ENCODE data around the gene SAP25.

The SAP25 gene

GRCh38 chr7:100603726-100604027 is 30.0 kb upstream of the SAP25 start:
- H3K27ac Mint-ChIP-seq, result no peak overlapping the region
- no peaks in the 10 kb centered on the region for H3K27me3 Mint-ChIP-seq
- H3K4me3 Mint-ChIP-seq, result peak overlapping the region; percentile 78
- no peaks in the 10 kb centered on the region for H3K36me3 Mint-ChIP-seq
- peaks cover 17% of the 10 kb centered on the region for H3K4me1 Mint-ChIP-seq (ENCODE audit: low read depth)
- H3K9me3 Mint-ChIP-seq (ENCODE audit: low read depth), result no peaks in the 10 kb centered on the region

- H3K27me3 Mint-ChIP-seq, result no peaks in the 10 kb centered on the region
Observed at GRCh38 chr7:100602889-100603725, 29.4 kb upstream of the SAP25 start.

GRCh38 chr7:100600730-100601038 is 27.0 kb upstream of the SAP25 start:
- no peak overlapping the region for H3K4me3 Mint-ChIP-seq
- H3K36me3 Mint-ChIP-seq, result no peaks in the 10 kb centered on the region
- H3K9me3 Mint-ChIP-seq (ENCODE audit: low read depth), result no peaks in the 10 kb centered on the region
- H3K4me1 Mint-ChIP-seq (ENCODE audit: low read depth), result peaks cover 15% of the 10 kb centered on the region
- no peaks in the 10 kb centered on the region for H3K27me3 Mint-ChIP-seq
- H3K27ac Mint-ChIP-seq, result no peak overlapping the region

More at GRCh38 chr7:100602889-100603725, 29.4 kb upstream of the SAP25 start:
- Mint-ChIP-seq H3K4me1 (ENCODE audit: low read depth) (peaks cover 17% of the 10 kb centered on the region), H3K27ac (no peak overlapping the region), H3K36me3 (no peaks in the 10 kb centered on the region), H3K4me3 (peak overlapping the region; percentile 78), H3K9me3 (ENCODE audit: low read depth) (no peaks in the 10 kb centered on the region)

GRCh38 chr7:100599911-100600729 is 26.4 kb upstream of the SAP25 start:
- H3K4me1 Mint-ChIP-seq (ENCODE audit: low read depth), result peaks cover 12% of the 10 kb centered on the region
- H3K9me3 Mint-ChIP-seq (ENCODE audit: low read depth), result no peaks in the 10 kb centered on the region
- no peaks in the 10 kb centered on the region for H3K36me3 Mint-ChIP-seq
- no peak overlapping the region for H3K4me3 Mint-ChIP-seq
- H3K27me3 Mint-ChIP-seq, result no peaks in the 10 kb centered on the region
- no peak overlapping the region for H3K27ac Mint-ChIP-seq

GRCh38 chr7:100598425-100598824 is 24.7 kb upstream of the SAP25 start:
- Mint-ChIP-seq H3K36me3 (no peaks in the 10 kb centered on the region), H3K27me3 (no peaks in the 10 kb centered on the region), H3K27ac (no peak overlapping the region), H3K4me3 (no peak overlapping the region), H3K9me3 (ENCODE audit: low read depth) (no peaks in the 10 kb centered on the region), H3K4me1 (ENCODE audit: low read depth) (peaks cover 3% of the 10 kb centered on the region)

- Mint-ChIP-seq H3K4me3 (no peak overlapping the region), H3K36me3 (no peaks in the 10 kb centered on the region), H3K27me3 (peaks cover 3% of the 10 kb centered on the region), H3K4me1 (ENCODE audit: low read depth) (no peaks in the 10 kb centered on the region), H3K27ac (no peak overlapping the region), H3K9me3 (ENCODE audit: low read depth) (no peaks in the 10 kb centered on the region)
Observed at GRCh38 chr7:100595188-100595587, 21.5 kb upstream of the SAP25 start.

GRCh38 chr7:100591596-100591995 is 17.9 kb upstream of the SAP25 start:
- H3K27me3 Mint-ChIP-seq, result peaks cover 3% of the 10 kb centered on the region
- H3K4me1 Mint-ChIP-seq (ENCODE audit: low read depth), result peaks cover 5% of the 10 kb centered on the region
- H3K27ac Mint-ChIP-seq, result no peak overlapping the region
- no peaks in the 10 kb centered on the region for H3K36me3 Mint-ChIP-seq
- H3K4me3 Mint-ChIP-seq, result no peak overlapping the region
- no peaks in the 10 kb centered on the region for H3K9me3 Mint-ChIP-seq (ENCODE audit: low read depth)

GRCh38 chr7:100590077-100590737 is 16.5 kb upstream of the SAP25 start:
- H3K4me3 Mint-ChIP-seq, result no peak overlapping the region

GRCh38 chr7:100589341-100589947 is 15.7 kb upstream of the SAP25 start:
- peaks cover 3% of the 10 kb centered on the region for H3K27me3 Mint-ChIP-seq
- no peak overlapping the region for H3K4me3 Mint-ChIP-seq
- no peak overlapping the region for H3K27ac Mint-ChIP-seq
- H3K9me3 Mint-ChIP-seq (ENCODE audit: low read depth), result no peaks in the 10 kb centered on the region
- H3K36me3 Mint-ChIP-seq, result no peaks in the 10 kb centered on the region
- H3K4me1 Mint-ChIP-seq (ENCODE audit: low read depth), result peaks cover 15% of the 10 kb centered on the region

More at GRCh38 chr7:100590077-100590737, 16.5 kb upstream of the SAP25 start:
- peaks cover 9% of the 10 kb centered on the region for H3K4me1 Mint-ChIP-seq (ENCODE audit: low read depth)
- no peaks in the 10 kb centered on the region for H3K36me3 Mint-ChIP-seq
- H3K9me3 Mint-ChIP-seq (ENCODE audit: low read depth), result no peaks in the 10 kb centered on the region
- H3K27ac Mint-ChIP-seq, result no peak overlapping the region
- H3K27me3 Mint-ChIP-seq, result peaks cover 3% of the 10 kb centered on the region

- peak overlapping the region; percentile 98 for H3K4me3 Mint-ChIP-seq
- no peaks in the 10 kb centered on the region for H3K36me3 Mint-ChIP-seq
- peaks cover 24% of the 10 kb centered on the region for H3K4me1 Mint-ChIP-seq (ENCODE audit: low read depth)
- peaks cover 3% of the 10 kb centered on the region for H3K27me3 Mint-ChIP-seq
- no peaks in the 10 kb centered on the region for H3K9me3 Mint-ChIP-seq (ENCODE audit: low read depth)
- H3K27ac Mint-ChIP-seq, result no peak overlapping the region
Observed at GRCh38 chr7:100588438-100588837, 14.7 kb upstream of the SAP25 start.

GRCh38 chr7:100586266-100587025 is 12.7 kb upstream of the SAP25 start, which contains the start of gene FBXO24:
FBXO24 (plus strand) TSS chr7:100586328; CDS start chr7:100586626, 298 bp downstream.
- H3K27me3 Mint-ChIP-seq, result peaks cover 3% of the 10 kb centered on the region
- peaks cover 41% of the 10 kb centered on the region for H3K4me1 Mint-ChIP-seq (ENCODE audit: low read depth)
- H3K36me3 Mint-ChIP-seq, result no peaks in the 10 kb centered on the region
- peak within 1 kb of the TSS; percentile 98 for H3K4me3 Mint-ChIP-seq
- peak within 1 kb of the TSS; percentile 90 for H3K27ac Mint-ChIP-seq
- no peaks in the 10 kb centered on the region for H3K9me3 Mint-ChIP-seq (ENCODE audit: low read depth)

GRCh38 chr7:100585511-100586265 is 12.0 kb upstream of the SAP25 start, which contains the start of gene LRCH4:
LRCH4 (minus strand) TSS chr7:100586129; CDS start chr7:100586100, 29 bp downstream.
- Mint-ChIP-seq H3K9me3 (ENCODE audit: low read depth) (no peaks in the 10 kb centered on the region), H3K27ac (peak within 1 kb of the TSS; percentile 90), H3K36me3 (no peaks in the 10 kb centered on the region), H3K4me1 (ENCODE audit: low read depth) (peaks cover 41% of the 10 kb centered on the region), H3K27me3 (peaks cover 3% of the 10 kb centered on the region), H3K4me3 (peak within 1 kb of the TSS; percentile 98)

GRCh38 chr7:100584683-100585510 is 11.2 kb upstream of the SAP25 start:
- Mint-ChIP-seq H3K27me3 (no peaks in the 10 kb centered on the region), H3K4me1 (ENCODE audit: low read depth) (peaks cover 41% of the 10 kb centered on the region), H3K36me3 (no peaks in the 10 kb centered on the region), H3K9me3 (ENCODE audit: low read depth) (no peaks in the 10 kb centered on the region), H3K4me3 (peak overlapping the region; percentile 98), H3K27ac (peak overlapping the region; percentile 90)
